Liver (tissue), 9 donors: ENCODE results near the gene XYLT1. TPM values are rescaled to one million over a fixed set of nuclear protein-coding genes. Genes with fewer than 3 reads are reported as not detected.

Experiments
- DNase-seq: peaks from one replicate; pipeline ENCODE4 v3.0.0-alpha.2; 2017; ENCODE audit warnings: low spot score
- H3K27ac ChIP-seq, 2 donors: one replicate each; pipeline ENCODE4 v1.7.0; 2013; ENCODE audit warnings: inconsistent platforms in 2 of 2, low read length in 2 of 2, control low read depth in 1 of 2, low read depth in 1 of 2, mild to moderate bottlenecking in 1 of 2
- H3K27me3 ChIP-seq, 4 donors: one replicate each; pipeline versions ENCODE4 v1.6.1 to v1.7.0; 2013; ENCODE audit warnings: low read length in 3 of 4, inconsistent platforms in 1 of 4, mild to moderate bottlenecking in 1 of 4, moderate library complexity in 1 of 4; ENCODE audit not compliant: control insufficient read depth in 4 of 4, insufficient read depth in 4 of 4
- H3K36me3 ChIP-seq, 4 donors: one replicate each; pipeline versions ENCODE4 v1.6.1 to v1.7.0; 2013; ENCODE audit warnings: low read length in 3 of 4, mild to moderate bottlenecking in 3 of 4, low read depth in 1 of 4, moderate library complexity in 1 of 4; ENCODE audit not compliant: control insufficient read depth in 4 of 4, insufficient read depth in 3 of 4
- H3K4me1 ChIP-seq, 4 donors: one replicate each; pipeline versions ENCODE4 v1.6.1 to v1.7.0; 2013; ENCODE audit warnings: low read length in 3 of 4, mild to moderate bottlenecking in 3 of 4, moderate library complexity in 1 of 4; ENCODE audit not compliant: control insufficient read depth in 4 of 4, insufficient read depth in 4 of 4
- H3K4me3 ChIP-seq, 3 donors: one replicate each; pipeline versions ENCODE4 v1.6.1 to v1.7.0; 2013; ENCODE audit warnings: low read length in 3 of 3, control low read depth in 1 of 3, low read depth in 1 of 3, mild to moderate bottlenecking in 1 of 3
- H3K9ac ChIP-seq, 2 donors: one replicate each; pipeline ENCODE4 v1.7.0; 2013; ENCODE audit warnings: low read length in 2 of 2, mild to moderate bottlenecking in 2 of 2, moderate library complexity in 2 of 2, control low read depth in 1 of 2, low read depth in 1 of 2
- H3K9me3 ChIP-seq, 4 donors: one replicate each; pipeline versions ENCODE4 v1.6.1 to v1.7.0; 2013; ENCODE audit warnings: low read length in 3 of 4; ENCODE audit not compliant: control insufficient read depth in 4 of 4
- EGR1 ChIP-seq, 2 donors: IDR thresholded peaks; 2 replicates each; pipeline ENCODE4 v1.6.1; 2016 to 2018; ENCODE audit warnings: antibody characterized with exemption in 2 of 2, low read depth in 2 of 2
- FOXA1 ChIP-seq: IDR thresholded peaks from 2 replicates; pipeline ENCODE4 v1.6.1; 2016; ENCODE audit warnings: antibody characterized with exemption
- FOXA2 ChIP-seq: IDR thresholded peaks from 2 replicates; pipeline ENCODE4 v1.6.1; 2016; ENCODE audit warnings: antibody characterized with exemption
- GABPA ChIP-seq, 2 donors: IDR thresholded peaks in 1 of 2; conservative IDR thresholded peaks in 1 of 2; 2 replicates each; pipeline ENCODE4 v1.6.1; 2016; ENCODE audit warnings: antibody characterized with exemption in 2 of 2, mild to moderate bottlenecking in 1 of 2, moderate library complexity in 1 of 2
- HNF4A ChIP-seq, 2 donors: conservative IDR thresholded peaks; 2 replicates each; pipeline ENCODE4 v1.6.1; 2016; ENCODE audit warnings: antibody characterized with exemption in 2 of 2, mild to moderate bottlenecking in 2 of 2
- HNF4G ChIP-seq: IDR thresholded peaks from 2 replicates; pipeline ENCODE4 v1.6.1; 2016; ENCODE audit warnings: antibody characterized with exemption
- JUND ChIP-seq, 2 donors: IDR thresholded peaks; 2 replicates each; pipeline ENCODE4 v1.6.1; 2016; ENCODE audit warnings: antibody characterized with exemption in 2 of 2
- MAX ChIP-seq: IDR thresholded peaks from 2 replicates; pipeline ENCODE4 v1.6.1; 2016; ENCODE audit warnings: antibody characterized with exemption
- NR2F2 ChIP-seq: IDR thresholded peaks from 2 replicates; pipeline ENCODE4 v1.6.1; 2016; ENCODE audit warnings: antibody characterized with exemption
- RAD21 ChIP-seq, 2 donors: IDR thresholded peaks; 2 replicates each; pipeline ENCODE4 v1.6.1; 2016; ENCODE audit warnings: antibody characterized with exemption in 2 of 2, mild to moderate bottlenecking in 2 of 2
- REST ChIP-seq: IDR thresholded peaks from 2 replicates; pipeline ENCODE4 v1.6.1; 2016; ENCODE audit warnings: antibody characterized with exemption, mild to moderate bottlenecking
- RXRA ChIP-seq, 2 donors: IDR thresholded peaks; 2 replicates each; pipeline ENCODE4 v1.6.1; 2017 to 2018; ENCODE audit warnings: antibody characterized with exemption in 2 of 2, mild to moderate bottlenecking in 1 of 2
- SP1 ChIP-seq: IDR thresholded peaks from 2 replicates; pipeline ENCODE4 v1.6.1; 2018; ENCODE audit warnings: antibody characterized with exemption, mild to moderate bottlenecking
- TAF1 ChIP-seq: conservative IDR thresholded peaks from 2 replicates; pipeline ENCODE4 v1.6.1; 2016; ENCODE audit warnings: antibody characterized with exemption, mild to moderate bottlenecking
- YY1 ChIP-seq: IDR thresholded peaks from 2 replicates; pipeline ENCODE4 v1.6.1; 2016; ENCODE audit warnings: antibody characterized with exemption, mild to moderate bottlenecking
- ZBTB33 ChIP-seq: IDR thresholded peaks from 2 replicates; pipeline ENCODE4 v1.6.1; 2016; ENCODE audit warnings: antibody characterized with exemption
- WGBS: extraction: QIAGEN DNeasy Blood & Tissue Kit; methylation state at CpG from one replicate; pipeline ENCODE4 v1.1.7; 2013; 5-methylcytosine and 5-hydroxymethylcytosine counted together
- polyA plus RNA-seq, 2 donors: library from polyadenylated mRNA; stranded (reverse) in 1 of 2; unstranded in 1 of 2; fragments of 200-250 nt in 1 of 2; fragments of >200 nt in 1 of 2; fragmentation: Nextera tagmentation in 1 of 2; extraction: Ambion mirVana in 1 of 2; gene quantifications; one replicate each; pipeline versions ENCODE4 v1.2.1 to v1.2.3, GENCODE V29; 2013 to 2015
- total RNA-seq, 2 donors: library from RNA; depleted of rRNA; stranded (reverse); fragments of >200 nt; gene quantifications; one replicate each; pipeline ENCODE4 v1.2.3, GENCODE V29; 2014
- TF ChIP-seq, protein P1 (sequence below): fragments of 150-350 bp; IDR thresholded peaks from 2 replicates; pipeline ENCODE4 v1.5.1; 2017; ENCODE audit warnings: improper control_type of control experiment, low read depth, low read length; ENCODE audit not compliant: missing input control
- TF ChIP-seq, protein P2 (sequence below): IDR thresholded peaks from 2 replicates; pipeline ENCODE4 v1.6.1; 2016; ENCODE audit warnings: antibody characterized with exemption
- donor health status: healthy.
- donor health status: healthy.
- donor health status: healthy.
- donor health status: healthy.
- donor health status: healthy.

Gene XYLT1
- total and polyA plus RNA-seq, 4 donors = 0.25 to 2.3 (median 0.53) TPM

DNA sequence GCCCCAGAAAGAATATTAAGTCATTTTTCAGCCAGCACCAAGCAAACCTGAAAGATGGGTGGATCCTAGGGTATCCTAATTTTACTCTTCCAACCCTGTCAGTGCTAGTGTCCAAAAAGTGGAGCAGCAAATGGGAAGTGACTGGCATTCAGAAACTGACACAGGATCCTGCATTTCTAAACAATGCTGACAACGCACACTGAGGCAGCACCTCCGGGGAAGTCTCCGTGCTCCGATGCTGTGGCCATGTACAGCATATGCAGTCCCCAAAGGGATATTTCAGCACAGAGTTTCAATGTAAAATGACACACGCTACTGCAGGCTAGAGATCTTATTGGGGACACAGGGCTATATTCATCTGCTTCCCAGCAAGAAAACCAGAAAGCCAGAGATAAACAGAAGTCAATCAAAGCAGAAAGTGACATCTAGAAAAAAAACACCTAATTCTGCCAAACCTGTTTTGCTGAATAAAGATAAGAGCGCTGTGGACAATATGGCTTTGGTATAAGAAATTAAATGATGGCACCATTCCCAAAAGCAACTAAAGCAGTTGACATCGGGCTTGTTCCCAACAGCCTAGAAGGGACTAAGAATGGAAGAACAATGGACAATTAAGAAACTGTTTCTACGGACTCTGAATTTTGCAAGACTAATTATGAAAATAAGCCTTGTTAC, 17.3 kb downstream of the XYLT1 start:
- TF ChIP-seq REST (no peak), FOXA1 (no peak), MAX (no peak), FOXA2 (no peak), RXRA (IDR thresholded peaks at IDR 0.05) (no peak), EGR1 (IDR thresholded peaks at IDR 0.05; ENCODE audit: low read depth in 2 of 2) (no peak), YY1 (no peak), TAF1 (no peak), HNF4A (conservative IDR thresholded peaks at IDR 0.05) (no peak), JUND (IDR thresholded peaks at IDR 0.05) (no peak), ZBTB33 (no peak), HNF4G (no peak), SP1 (no peak), RAD21 (IDR thresholded peaks at IDR 0.05) (no peak), GABPA (IDR thresholded peaks at IDR 0.05 in 1 of 2, conservative IDR thresholded peaks at IDR 0.05 in 1 of 2) (no peak), NR2F2 (no peak)
- TF ChIP-seq, protein P1, sequence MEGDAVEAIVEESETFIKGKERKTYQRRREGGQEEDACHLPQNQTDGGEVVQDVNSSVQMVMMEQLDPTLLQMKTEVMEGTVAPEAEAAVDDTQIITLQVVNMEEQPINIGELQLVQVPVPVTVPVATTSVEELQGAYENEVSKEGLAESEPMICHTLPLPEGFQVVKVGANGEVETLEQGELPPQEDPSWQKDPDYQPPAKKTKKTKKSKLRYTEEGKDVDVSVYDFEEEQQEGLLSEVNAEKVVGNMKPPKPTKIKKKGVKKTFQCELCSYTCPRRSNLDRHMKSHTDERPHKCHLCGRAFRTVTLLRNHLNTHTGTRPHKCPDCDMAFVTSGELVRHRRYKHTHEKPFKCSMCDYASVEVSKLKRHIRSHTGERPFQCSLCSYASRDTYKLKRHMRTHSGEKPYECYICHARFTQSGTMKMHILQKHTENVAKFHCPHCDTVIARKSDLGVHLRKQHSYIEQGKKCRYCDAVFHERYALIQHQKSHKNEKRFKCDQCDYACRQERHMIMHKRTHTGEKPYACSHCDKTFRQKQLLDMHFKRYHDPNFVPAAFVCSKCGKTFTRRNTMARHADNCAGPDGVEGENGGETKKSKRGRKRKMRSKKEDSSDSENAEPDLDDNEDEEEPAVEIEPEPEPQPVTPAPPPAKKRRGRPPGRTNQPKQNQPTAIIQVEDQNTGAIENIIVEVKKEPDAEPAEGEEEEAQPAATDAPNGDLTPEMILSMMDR = no peak
- TF ChIP-seq, protein P2, sequence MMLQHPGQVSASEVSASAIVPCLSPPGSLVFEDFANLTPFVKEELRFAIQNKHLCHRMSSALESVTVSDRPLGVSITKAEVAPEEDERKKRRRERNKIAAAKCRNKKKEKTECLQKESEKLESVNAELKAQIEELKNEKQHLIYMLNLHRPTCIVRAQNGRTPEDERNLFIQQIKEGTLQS = no peak
- no peaks in the 10 kb centered on the region for H3K27me3 ChIP-seq
- no peaks in the 10 kb centered on the region for H3K9me3 ChIP-seq
- no peak overlapping the region for H3K27ac ChIP-seq
- 70% methylated on average over 8 of the region's 8 CpGs for WGBS
- H3K36me3 ChIP-seq = no peaks in the 10 kb centered on the region
- H3K4me1 ChIP-seq = no peaks in the 10 kb centered on the region
- no peak overlapping the region for H3K9ac ChIP-seq
- DNase-seq = no peak
- H3K4me3 ChIP-seq = no peak overlapping the region
